C4-2B (cell line): ENCODE measurements around the gene FAM3A.

ENCODE experiments used
- H3K27ac ChIP-seq: fragments of 450-650 bp; 2 replicates; pipeline ENCODE4 v1.5.1; 2017
- CTCF ChIP-seq: fragments of 450-650 bp; conservative IDR thresholded peaks from 2 replicates; pipeline ENCODE4 v1.5.1; 2017; ENCODE audit warnings: mild to moderate bottlenecking
- ZFX ChIP-seq: fragments of 450-650 bp; IDR thresholded peaks from 2 replicates; pipeline ENCODE4 v1.6.1; 2017

Gene FAM3A

GRCh38 chrX:154458954-154459778 lies 56.9 kb downstream of the FAM3A start:
- TF ChIP-seq ZFX: no peak
- TF ChIP-seq CTCF: no peak
- peak overlapping the region; percentile 69; the same call in 1 of the 2 replicates for H3K27ac ChIP-seq

- peak within 1 kb of the TSS; percentile 69 for H3K27ac ChIP-seq
- TF ChIP-seq ZFX: no peak
- TF ChIP-seq CTCF: no peak
Observed at GRCh38 chrX:154458116-154458953, 57.7 kb downstream of the FAM3A start, which contains the start of gene PLXNA3. PLXNA3 (plus strand) TSS chrX:154458281; CDS start chrX:154460184, 1,903 bp downstream.

GRCh38 chrX:154457491-154458115 lies 58.4 kb downstream of the FAM3A start:
- TF ChIP-seq CTCF: no peak
- no peak for TF ChIP-seq ZFX
- peak overlapping the region; percentile 69 for H3K27ac ChIP-seq
